Gastrocnemius medialis (tissue), 4 donors: Measurements from ENCODE around the gene C12orf43.

ENCODE experiments used
- CTCF ChIP-seq, 5 experiments: fragments of 450-650 bp in 3 of 5; fragments of 200-600 bp in 2 of 5; sonication (generic) in 2 of 5; IDR thresholded peaks in 4 of 5; conservative IDR thresholded peaks in 1 of 5; 1 replicate in 4 of 5; 2 replicates in 1 of 5; pipeline ENCODE4 v1.5.1; 2016 to 2019; ENCODE audit warnings: antibody characterized with exemption in 5 of 5, mild to moderate bottlenecking in 3 of 5, moderate library complexity in 3 of 5
- POLR2A ChIP-seq, 2 donors: fragments of 450-650 bp; IDR thresholded peaks; one replicate each; pipeline ENCODE4 v1.6.1; 2017; ENCODE audit warnings: antibody characterized with exemption in 2 of 2, mild to moderate bottlenecking in 2 of 2, moderate library complexity in 2 of 2

- TF ChIP-seq CTCF (IDR thresholded peaks at IDR 0.05 in 4 of 5, conservative IDR thresholded peaks at IDR 0.05 in 1 of 5) (no peak), POLR2A (IDR thresholded peaks at IDR 0.05) (no peak)
These were observed 37.4 kb upstream of the C12orf43 start for GRCh38 chr12:121053706-121054105.
